ENCODE data around the gene HOMER2. TPM values are rescaled to one million over a fixed set of nuclear protein-coding genes. Genes with fewer than 3 reads are reported as not detected.

HOMER2 gene
- total and polyA plus RNA-seq, 2 experiments from 2014 or later, result 5.9 to 14.5 TPM

DNA sequence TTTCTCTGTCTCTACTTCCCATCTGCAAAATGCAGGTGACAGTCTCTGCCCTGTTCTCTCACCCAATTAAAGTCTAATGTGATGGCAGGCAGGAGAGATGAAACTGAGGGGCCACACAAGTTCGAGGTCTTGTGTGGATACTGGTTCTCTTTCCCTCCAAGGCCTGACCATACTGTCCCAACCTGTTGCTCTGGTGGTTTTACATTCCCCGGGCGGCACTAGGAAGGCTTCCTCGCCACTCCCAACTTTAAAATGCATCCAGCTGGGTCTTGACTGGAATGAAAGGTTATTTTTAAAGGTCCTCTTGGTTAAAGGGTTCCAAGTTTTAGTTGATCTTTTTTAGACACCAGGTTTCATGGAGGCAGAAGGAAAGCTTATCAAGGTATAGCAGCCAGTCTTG lies 105.9 kb downstream of the HOMER2 start:
- no peak overlapping the region for H3K4me3 ChIP-seq
- no peaks in the 10 kb centered on the region for H4K20me1 ChIP-seq (ENCODE audit: insufficient read depth, poor library complexity, severe bottlenecking)
- H3K9me3 ChIP-seq (ENCODE audit: low read depth), result no peaks in the 10 kb centered on the region
- no peaks in the 10 kb centered on the region for H3K4me1 ChIP-seq (ENCODE audit: insufficient read depth)
- no peak overlapping the region for H3K27ac ChIP-seq
- no peaks in the 10 kb centered on the region for H3K79me2 ChIP-seq
- TF ChIP-seq, protein P1, sequence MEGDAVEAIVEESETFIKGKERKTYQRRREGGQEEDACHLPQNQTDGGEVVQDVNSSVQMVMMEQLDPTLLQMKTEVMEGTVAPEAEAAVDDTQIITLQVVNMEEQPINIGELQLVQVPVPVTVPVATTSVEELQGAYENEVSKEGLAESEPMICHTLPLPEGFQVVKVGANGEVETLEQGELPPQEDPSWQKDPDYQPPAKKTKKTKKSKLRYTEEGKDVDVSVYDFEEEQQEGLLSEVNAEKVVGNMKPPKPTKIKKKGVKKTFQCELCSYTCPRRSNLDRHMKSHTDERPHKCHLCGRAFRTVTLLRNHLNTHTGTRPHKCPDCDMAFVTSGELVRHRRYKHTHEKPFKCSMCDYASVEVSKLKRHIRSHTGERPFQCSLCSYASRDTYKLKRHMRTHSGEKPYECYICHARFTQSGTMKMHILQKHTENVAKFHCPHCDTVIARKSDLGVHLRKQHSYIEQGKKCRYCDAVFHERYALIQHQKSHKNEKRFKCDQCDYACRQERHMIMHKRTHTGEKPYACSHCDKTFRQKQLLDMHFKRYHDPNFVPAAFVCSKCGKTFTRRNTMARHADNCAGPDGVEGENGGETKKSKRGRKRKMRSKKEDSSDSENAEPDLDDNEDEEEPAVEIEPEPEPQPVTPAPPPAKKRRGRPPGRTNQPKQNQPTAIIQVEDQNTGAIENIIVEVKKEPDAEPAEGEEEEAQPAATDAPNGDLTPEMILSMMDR (IDR thresholded peaks at IDR 0.05; ENCODE audit: poor library complexity), result no peak
- TF ChIP-seq EZH2phosphoT487 (IDR thresholded peaks at IDR 0.05; ENCODE audit: low read depth, severe bottlenecking, unreplicated experiment) (no peak), EZH2 (IDR thresholded peaks at IDR 0.05; ENCODE audit: borderline replicate concordance) (no peak)
- H3K4me2 ChIP-seq, result no peak overlapping the region
- H3K27me3 ChIP-seq, result no peaks in the 10 kb centered on the region
- WGBS (ENCODE audit: low lambda C conversion rate, missing lambda C conversion rate), result 84% methylated on average over 4 of the region's 4 CpGs
- no peaks in the 10 kb centered on the region for H3K36me3 ChIP-seq (replicated peaks; ENCODE audit: insufficient read depth, low read depth)
- no peak for DNase-seq (ENCODE audit: low spot score)
- no peaks in the 10 kb centered on the region for H3K9me2 ChIP-seq (replicated peaks; ENCODE audit: insufficient read depth)
- H2AFZ ChIP-seq, result no peak overlapping the region

DNA sequence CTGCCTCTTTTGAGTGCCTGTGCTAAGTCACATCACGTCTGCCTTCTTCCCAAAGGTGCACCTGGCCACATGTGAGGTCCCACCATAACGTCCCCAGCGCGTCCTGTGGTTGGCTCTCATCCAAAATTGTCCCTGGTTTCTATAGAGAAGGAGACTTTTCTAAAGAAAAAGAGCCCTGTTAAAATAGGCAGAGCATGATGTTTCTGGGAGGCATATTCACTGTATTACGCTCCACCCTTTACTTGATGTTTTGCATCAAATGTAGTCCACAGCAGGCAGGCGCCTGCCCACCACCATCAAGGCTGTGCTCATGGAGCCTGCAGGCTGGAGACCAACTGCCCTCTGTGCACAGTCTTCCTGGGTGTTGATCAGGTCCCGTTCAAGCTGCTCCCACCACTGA lies 106.8 kb downstream of the HOMER2 start:
- H3K79me2 ChIP-seq, result no peaks in the 10 kb centered on the region
- no peaks in the 10 kb centered on the region for H3K27me3 ChIP-seq
- DNase-seq (ENCODE audit: low spot score), result no peak
- H3K9me2 ChIP-seq (replicated peaks; ENCODE audit: insufficient read depth), result no peaks in the 10 kb centered on the region
- H3K27ac ChIP-seq, result no peak overlapping the region
- H2AFZ ChIP-seq, result no peak overlapping the region
- TF ChIP-seq EZH2 (IDR thresholded peaks at IDR 0.05; ENCODE audit: borderline replicate concordance) (no peak), EZH2phosphoT487 (IDR thresholded peaks at IDR 0.05; ENCODE audit: low read depth, severe bottlenecking, unreplicated experiment) (no peak)
- TF ChIP-seq, protein P1 (IDR thresholded peaks at IDR 0.05; ENCODE audit: poor library complexity), result no peak
- H3K4me3 ChIP-seq, result no peak overlapping the region
- no peak overlapping the region for H3K4me2 ChIP-seq
- H3K36me3 ChIP-seq (replicated peaks; ENCODE audit: insufficient read depth, low read depth), result no peaks in the 10 kb centered on the region
- H3K9me3 ChIP-seq (ENCODE audit: low read depth), result no peaks in the 10 kb centered on the region
- H3K4me1 ChIP-seq (ENCODE audit: insufficient read depth), result no peaks in the 10 kb centered on the region
- H4K20me1 ChIP-seq (ENCODE audit: insufficient read depth, poor library complexity, severe bottlenecking), result no peaks in the 10 kb centered on the region
- WGBS (ENCODE audit: low lambda C conversion rate, missing lambda C conversion rate), result 82% methylated on average over 7 of the region's 7 CpGs

DNA sequence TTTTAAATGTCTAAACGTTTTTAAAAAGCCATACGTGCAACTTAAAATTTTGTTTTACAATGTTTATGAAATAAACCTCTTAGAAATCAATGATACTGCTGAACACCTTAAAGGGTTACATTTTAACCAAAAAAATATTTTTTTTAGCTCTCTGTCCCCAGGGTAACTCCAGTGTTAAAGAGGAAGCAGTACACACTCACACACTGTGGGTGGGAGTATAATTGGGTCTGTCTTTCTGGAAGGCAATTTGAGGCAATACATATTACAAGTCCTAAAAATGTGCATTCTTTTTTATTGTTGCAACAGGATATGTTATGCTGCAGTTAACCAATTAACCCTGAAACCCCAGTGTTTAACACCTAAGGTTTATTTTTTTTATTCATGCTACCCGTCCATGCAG lies 109.0 kb downstream of the HOMER2 start:
- Histone ChIP-seq H2AFZ (no peak overlapping the region), H3K79me2 (no peaks in the 10 kb centered on the region), H3K27ac (no peak overlapping the region), H3K4me1 (ENCODE audit: insufficient read depth) (no peaks in the 10 kb centered on the region), H3K4me3 (no peak overlapping the region), H3K4me2 (no peak overlapping the region), H3K9me2 (replicated peaks; ENCODE audit: insufficient read depth) (no peaks in the 10 kb centered on the region), H3K9me3 (ENCODE audit: low read depth) (no peaks in the 10 kb centered on the region), H4K20me1 (ENCODE audit: insufficient read depth, poor library complexity, severe bottlenecking) (no peaks in the 10 kb centered on the region), H3K36me3 (replicated peaks; ENCODE audit: insufficient read depth, low read depth) (no peaks in the 10 kb centered on the region), H3K27me3 (no peaks in the 10 kb centered on the region)
- WGBS (ENCODE audit: low lambda C conversion rate, missing lambda C conversion rate), result 92% methylated on average over 3 of the region's 3 CpGs
- no peak for DNase-seq (ENCODE audit: low spot score)
- TF ChIP-seq EZH2phosphoT487 (IDR thresholded peaks at IDR 0.05; ENCODE audit: low read depth, severe bottlenecking, unreplicated experiment), result no peak
- no peak for TF ChIP-seq EZH2 (IDR thresholded peaks at IDR 0.05; ENCODE audit: borderline replicate concordance)
- TF ChIP-seq, protein P1 (IDR thresholded peaks at IDR 0.05; ENCODE audit: poor library complexity), result no peak

DNA sequence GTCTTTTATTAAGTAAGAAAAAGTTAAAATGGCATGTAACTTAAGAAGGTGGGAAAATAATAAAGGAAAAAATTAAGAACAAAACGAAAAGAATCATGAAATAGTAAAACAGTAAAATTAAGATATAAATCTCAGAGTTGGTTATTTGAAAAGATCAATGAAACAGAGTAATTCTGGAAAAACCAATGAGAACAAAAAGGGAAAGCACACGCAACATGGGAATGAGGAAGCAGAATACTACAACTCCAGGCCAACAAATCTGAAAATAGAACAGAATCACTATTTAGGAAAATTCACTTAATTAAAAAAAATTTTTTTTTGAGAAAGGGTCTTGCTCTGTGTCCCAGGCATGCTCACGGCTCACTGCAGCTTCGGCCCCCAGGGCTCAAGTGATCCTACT lies 112.4 kb downstream of the HOMER2 start:
- no peaks in the 10 kb centered on the region for H4K20me1 ChIP-seq (ENCODE audit: insufficient read depth, poor library complexity, severe bottlenecking)
- WGBS (ENCODE audit: low lambda C conversion rate, missing lambda C conversion rate), result 96% methylated on average over 4 of the region's 4 CpGs
- H3K27me3 ChIP-seq, result no peaks in the 10 kb centered on the region
- H3K36me3 ChIP-seq (replicated peaks; ENCODE audit: insufficient read depth, low read depth), result no peaks in the 10 kb centered on the region
- no peak overlapping the region for H3K4me2 ChIP-seq
- H3K4me1 ChIP-seq (ENCODE audit: insufficient read depth), result no peaks in the 10 kb centered on the region
- no peaks in the 10 kb centered on the region for H3K9me2 ChIP-seq (replicated peaks; ENCODE audit: insufficient read depth)
- H2AFZ ChIP-seq, result no peak overlapping the region
- no peak for DNase-seq (ENCODE audit: low spot score)
- no peaks in the 10 kb centered on the region for H3K9me3 ChIP-seq (ENCODE audit: low read depth)
- H3K27ac ChIP-seq, result no peak overlapping the region
- TF ChIP-seq EZH2 (IDR thresholded peaks at IDR 0.05; ENCODE audit: borderline replicate concordance) (no peak), EZH2phosphoT487 (IDR thresholded peaks at IDR 0.05; ENCODE audit: low read depth, severe bottlenecking, unreplicated experiment) (no peak)
- TF ChIP-seq, protein P1 (IDR thresholded peaks at IDR 0.05; ENCODE audit: poor library complexity), result no peak
- H3K79me2 ChIP-seq, result no peaks in the 10 kb centered on the region
- H3K4me3 ChIP-seq, result no peak overlapping the region

Data from hepatocyte (in vitro differentiated cells).